SH-SY5Y (cell line): ENCODE measurements around the gene SPRR5.

Source experiments
- GATA2 ChIP-seq: IDR thresholded peaks from 2 replicates; pipeline ENCODE4 v1.6.1; 2011; ENCODE audit warnings: mild to moderate bottlenecking, low read depth, low read length
- GATA3 ChIP-seq: IDR thresholded peaks from 2 replicates; pipeline ENCODE4 v1.6.1; 2011; ENCODE audit warnings: low read depth, mild to moderate bottlenecking, low read length, moderate library complexity

GRCh38 chr1:152964536-152964935, 17.5 kb downstream of the SPRR5 start:
- TF ChIP-seq GATA2 (no peak), GATA3 (no peak)
